Osteocyte (in vitro differentiated cells): ENCODE data around the gene ANXA4. TPM values are rescaled to one million over a fixed set of nuclear protein-coding genes. Genes with fewer than 3 reads are reported as not detected.

Experiments
- DNase-seq: peaks from one replicate; pipeline ENCODE4 v3.0.0; 2021; ENCODE audit warnings: mixed read lengths; ENCODE audit not compliant: unreplicated experiment; ENCODE audit errors: extremely low spot score
- H3K27ac Mint-ChIP-seq: one replicate; pipeline ENCODE4 v1.8.0; 2021; ENCODE audit warnings: mild to moderate bottlenecking, mixed read lengths; ENCODE audit not compliant: unreplicated experiment
- H3K27me3 Mint-ChIP-seq: one replicate; pipeline ENCODE4 v1.8.0; 2021; ENCODE audit warnings: mixed read lengths; ENCODE audit not compliant: unreplicated experiment
- H3K36me3 Mint-ChIP-seq: one replicate; pipeline ENCODE4 v1.8.0; 2021; ENCODE audit warnings: mixed read lengths; ENCODE audit not compliant: unreplicated experiment
- H3K4me1 Mint-ChIP-seq: one replicate; pipeline ENCODE4 v1.8.0; 2021; ENCODE audit warnings: mixed read lengths; ENCODE audit not compliant: unreplicated experiment
- H3K4me3 Mint-ChIP-seq: one replicate; pipeline ENCODE4 v1.8.0; 2021; ENCODE audit warnings: mild to moderate bottlenecking, moderate library complexity, mixed read lengths; ENCODE audit not compliant: unreplicated experiment
- H3K9me3 Mint-ChIP-seq: one replicate; pipeline ENCODE4 v1.8.0; 2021; ENCODE audit warnings: mixed read lengths; ENCODE audit not compliant: unreplicated experiment
- CTCF ChIP-seq: fragments of 200-600 bp; sonication (generic); IDR thresholded peaks from 2 replicates; pipeline ENCODE4 v1.5.0; 2021; ENCODE audit warnings: antibody characterized with exemption, mild to moderate bottlenecking, moderate library complexity
- total RNA-seq: library from RNA; stranded (reverse); gene quantifications from 2 replicates; pipeline ENCODE4 v1.2.1, GENCODE V29; 2021

ANXA4 gene
- total RNA-seq, 1 donor from 2014 or later: 76.6 TPM

GRCh38 chr2:69725706-69726360 is 16.1 kb upstream of the ANXA4 start:
- Mint-ChIP-seq H3K9me3 (no peaks in the 10 kb centered on the region), H3K36me3 (no peaks in the 10 kb centered on the region), H3K4me1 (peaks cover 3% of the 10 kb centered on the region), H3K4me3 (no peak overlapping the region), H3K27ac (no peak overlapping the region), H3K27me3 (peaks cover 2% of the 10 kb centered on the region)
- peak; percentile 44 for DNase-seq
- no peak for TF ChIP-seq CTCF

- H3K4me1 Mint-ChIP-seq: peaks cover 3% of the 10 kb centered on the region
- no peak for DNase-seq
- no peaks in the 10 kb centered on the region for H3K9me3 Mint-ChIP-seq
- no peak overlapping the region for H3K27ac Mint-ChIP-seq
- no peak for TF ChIP-seq CTCF
- no peaks in the 10 kb centered on the region for H3K27me3 Mint-ChIP-seq
- no peaks in the 10 kb centered on the region for H3K36me3 Mint-ChIP-seq
- H3K4me3 Mint-ChIP-seq: no peak overlapping the region
These were observed 12.7 kb upstream of the ANXA4 start for GRCh38 chr2:69729266-69729665.

- Mint-ChIP-seq H3K9me3 (no peaks in the 10 kb centered on the region), H3K4me1 (peaks cover 2% of the 10 kb centered on the region)
These were observed 12.2 kb upstream of the ANXA4 start for GRCh38 chr2:69729781-69730180.

GRCh38 chr2:69731147-69731970 is 10.6 kb upstream of the ANXA4 start:
- DNase-seq: no peak
- Mint-ChIP-seq H3K4me1 (no peaks in the 10 kb centered on the region), H3K27ac (no peak overlapping the region), H3K4me3 (no peak overlapping the region), H3K36me3 (no peaks in the 10 kb centered on the region), H3K27me3 (no peaks in the 10 kb centered on the region), H3K9me3 (no peaks in the 10 kb centered on the region)
- TF ChIP-seq CTCF: no peak

More at GRCh38 chr2:69729781-69730180, 12.2 kb upstream of the ANXA4 start:
- DNase-seq: no peak
- no peak overlapping the region for H3K27ac Mint-ChIP-seq
- no peak for TF ChIP-seq CTCF
- no peaks in the 10 kb centered on the region for H3K27me3 Mint-ChIP-seq
- H3K36me3 Mint-ChIP-seq: no peaks in the 10 kb centered on the region
- H3K4me3 Mint-ChIP-seq: no peak overlapping the region

GRCh38 chr2:69733342-69734034 is 8.4 kb upstream of the ANXA4 start:
- TF ChIP-seq CTCF: no peak
- H3K4me3 Mint-ChIP-seq: no peak overlapping the region
- peaks cover 3% of the 10 kb centered on the region for H3K27me3 Mint-ChIP-seq
- no peaks in the 10 kb centered on the region for H3K36me3 Mint-ChIP-seq
- DNase-seq: no peak
- no peak overlapping the region for H3K27ac Mint-ChIP-seq
- H3K9me3 Mint-ChIP-seq: no peaks in the 10 kb centered on the region
- no peaks in the 10 kb centered on the region for H3K4me1 Mint-ChIP-seq
